ENCODE results near the gene ABL1. TPM values are rescaled to one million over a fixed set of nuclear protein-coding genes. Genes with fewer than 3 reads are reported as not detected.

The ABL1 gene
- total RNA-seq, 1 donor from 2014 or later: 113 TPM

- Mint-ChIP-seq H3K27ac (ENCODE audit: unreplicated experiment) (no peak overlapping the region), H3K4me3 (ENCODE audit: unreplicated experiment) (no peak overlapping the region), H3K27me3 (ENCODE audit: low read depth, unreplicated experiment) (no peaks in the 10 kb centered on the region), H3K9me3 (ENCODE audit: unreplicated experiment) (no peaks in the 10 kb centered on the region), H3K36me3 (ENCODE audit: low read depth, unreplicated experiment) (peaks cover 23% of the 10 kb centered on the region), H3K4me1 (ENCODE audit: low read depth, unreplicated experiment) (peaks cover 7% of the 10 kb centered on the region)
- H4K20me1 ChIP-seq (ENCODE audit: insufficient read depth, low read length): peaks cover 86% of the 10 kb centered on the region
- no peak for FAIRE-seq
- no peak overlapping the region for H3K9ac ChIP-seq (ENCODE audit: low read length)
- no peak for DNase-seq (ENCODE audit: low read depth)
- peaks cover 74% of the 10 kb centered on the region for H3K36me3 ChIP-seq (ENCODE audit: insufficient read depth, low read length)
- H2AFZ ChIP-seq (ENCODE audit: low read depth, low read length): no peak overlapping the region
- H3K4me3 ChIP-seq (ENCODE audit: insufficient read depth, low read depth, low read length): no peak overlapping the region
- no peaks in the 10 kb centered on the region for H3K9me3 ChIP-seq (ENCODE audit: insufficient read depth, low read depth, low read length)
- no peak overlapping the region for H3K27ac ChIP-seq (ENCODE audit: low read depth, low read length)
- H3K79me2 ChIP-seq (ENCODE audit: insufficient read depth, low read length): peaks cover 41% of the 10 kb centered on the region
- TF ChIP-seq EZH2 (IDR thresholded peaks at IDR 0.05; ENCODE audit: insufficient read depth, low read length) (no peak), CTCF (IDR thresholded peaks at IDR 0.05; ENCODE audit: insufficient read depth, low read depth, low read length) (no peak)
- no peak overlapping the region for H3K4me2 ChIP-seq (ENCODE audit: low read length)
- no peaks in the 10 kb centered on the region for H3K27me3 ChIP-seq (ENCODE audit: insufficient read depth, low read length)
- H3K4me1 ChIP-seq (ENCODE audit: insufficient read depth, low read length): no peaks in the 10 kb centered on the region
Observed at GRCh38 chr9:130881516-130881915, 46.5 kb downstream of the ABL1 start.

- Histone ChIP-seq H3K4me3 (ENCODE audit: insufficient read depth, low read depth, low read length) (no peak overlapping the region), H3K9me3 (ENCODE audit: insufficient read depth, low read depth, low read length) (no peaks in the 10 kb centered on the region), H3K79me2 (ENCODE audit: insufficient read depth, low read length) (peaks cover 47% of the 10 kb centered on the region), H3K27ac (ENCODE audit: low read depth, low read length) (no peak overlapping the region), H3K4me1 (ENCODE audit: insufficient read depth, low read length) (no peaks in the 10 kb centered on the region), H3K9ac (ENCODE audit: low read length) (no peak overlapping the region), H3K4me2 (ENCODE audit: low read length) (no peak overlapping the region), H4K20me1 (ENCODE audit: insufficient read depth, low read length) (peaks cover 90% of the 10 kb centered on the region), H2AFZ (ENCODE audit: low read depth, low read length) (no peak overlapping the region), H3K36me3 (ENCODE audit: insufficient read depth, low read length) (peaks cover 71% of the 10 kb centered on the region), H3K27me3 (ENCODE audit: insufficient read depth, low read length) (no peaks in the 10 kb centered on the region)
- Mint-ChIP-seq H3K4me1 (ENCODE audit: low read depth, unreplicated experiment) (peaks cover 7% of the 10 kb centered on the region), H3K27me3 (ENCODE audit: low read depth, unreplicated experiment) (no peaks in the 10 kb centered on the region), H3K27ac (ENCODE audit: unreplicated experiment) (no peak overlapping the region), H3K36me3 (ENCODE audit: low read depth, unreplicated experiment) (peaks cover 23% of the 10 kb centered on the region), H3K9me3 (ENCODE audit: unreplicated experiment) (no peaks in the 10 kb centered on the region), H3K4me3 (ENCODE audit: unreplicated experiment) (no peak overlapping the region)
- DNase-seq (ENCODE audit: low read depth) (no peak), FAIRE-seq (no peak)
- TF ChIP-seq EZH2 (IDR thresholded peaks at IDR 0.05; ENCODE audit: insufficient read depth, low read length) (no peak), CTCF (IDR thresholded peaks at IDR 0.05; ENCODE audit: insufficient read depth, low read depth, low read length) (no peak)
Observed at GRCh38 chr9:130882696-130883225, 47.7 kb downstream of the ABL1 start.

- TF ChIP-seq CTCF (IDR thresholded peaks at IDR 0.05; ENCODE audit: insufficient read depth, low read depth, low read length): no peak
- TF ChIP-seq EZH2 (IDR thresholded peaks at IDR 0.05; ENCODE audit: insufficient read depth, low read length): no peak
- Mint-ChIP-seq H3K27me3 (ENCODE audit: low read depth, unreplicated experiment) (no peaks in the 10 kb centered on the region), H3K27ac (ENCODE audit: unreplicated experiment) (peak overlapping the region; percentile 26), H3K4me1 (ENCODE audit: low read depth, unreplicated experiment) (peaks cover 7% of the 10 kb centered on the region), H3K4me3 (ENCODE audit: unreplicated experiment) (no peak overlapping the region), H3K36me3 (ENCODE audit: low read depth, unreplicated experiment) (peaks cover 23% of the 10 kb centered on the region), H3K9me3 (ENCODE audit: unreplicated experiment) (no peaks in the 10 kb centered on the region)
- Histone ChIP-seq H4K20me1 (ENCODE audit: insufficient read depth, low read length) (peaks cover 92% of the 10 kb centered on the region), H2AFZ (ENCODE audit: low read depth, low read length) (no peak overlapping the region), H3K36me3 (ENCODE audit: insufficient read depth, low read length) (peaks cover 66% of the 10 kb centered on the region), H3K4me3 (ENCODE audit: insufficient read depth, low read depth, low read length) (no peak overlapping the region), H3K27ac (ENCODE audit: low read depth, low read length) (no peak overlapping the region), H3K9me3 (ENCODE audit: insufficient read depth, low read depth, low read length) (no peaks in the 10 kb centered on the region), H3K27me3 (ENCODE audit: insufficient read depth, low read length) (no peaks in the 10 kb centered on the region), H3K4me2 (ENCODE audit: low read length) (no peak overlapping the region), H3K4me1 (ENCODE audit: insufficient read depth, low read length) (no peaks in the 10 kb centered on the region), H3K9ac (ENCODE audit: low read length) (no peak overlapping the region), H3K79me2 (ENCODE audit: insufficient read depth, low read length) (peaks cover 50% of the 10 kb centered on the region)
- FAIRE-seq (no peak), DNase-seq (ENCODE audit: low read depth) (no peak)
Observed at GRCh38 chr9:130883479-130883878, 48.4 kb downstream of the ABL1 start.

Measured in astrocyte (in vitro differentiated cells and primary cell).